K562 (cell line): ENCODE measurements around the gene OPCML. TPM values are rescaled to one million over a fixed set of nuclear protein-coding genes. Genes with fewer than 3 reads are reported as not detected.

ENCODE experiments used
- CEBPB ChIP-seq: fragments of 450-650 bp; IDR thresholded peaks from 2 replicates; pipeline ENCODE4 v1.6.1; 2016; ENCODE audit warnings: missing genetic modification characterization, missing compliant biosample characterization
- KLF6 ChIP-seq: fragments of 250-450 bp; sonication (Bioruptor Pico); IDR thresholded peaks from 2 replicates; pipeline ENCODE4 v1.4.0; 2020; ENCODE audit warnings: mild to moderate bottlenecking, moderate library complexity, borderline replicate concordance
- MGA ChIP-seq: fragments of 450-650 bp; IDR thresholded peaks from 2 replicates; pipeline ENCODE4 v1.6.1; 2016; ENCODE audit warnings: mild to moderate bottlenecking, moderate library complexity
- SETDB1 ChIP-seq: IDR thresholded peaks from one replicate; pipeline ENCODE4 v1.6.1; 2012; ENCODE audit warnings: low read length, control low read depth, inconsistent platforms
- TCF3 ChIP-seq: sonication (generic); formaldehyde crosslinking; IDR thresholded peaks from 2 replicates; pipeline ENCODE4 v1.4.0; 2020; ENCODE audit warnings: mild to moderate bottlenecking, missing genetic modification reagents
- TOE1 ChIP-seq, 2 experiments: fragments of 450-650 bp in 1 of 2; sonication (generic) in 1 of 2; formaldehyde crosslinking in 1 of 2; IDR thresholded peaks; 2 replicates each; pipeline versions ENCODE4 v1.7.1 to v1.8.0; 2016 to 2022; ENCODE audit warnings: borderline replicate concordance in 2 of 2, mild to moderate bottlenecking in 2 of 2, antibody characterized with exemption in 1 of 2, inconsistent platforms in 1 of 2, low read depth in 1 of 2, missing genetic modification reagents in 1 of 2, moderate library complexity in 1 of 2
- polyA plus RNA-seq, 8 experiments: library from polyadenylated mRNA; depleted of rRNA in 4 of 8; stranded (reverse) in 5 of 8; unstranded in 3 of 8; fragments of >200 nt; fragmentation: Nextera tagmentation in 2 of 8; fragmentation: Illumina TruSeq in 1 of 8; extraction: Ambion mirVana in 2 of 8; extraction: Trizol in 1 of 8; gene quantifications; 2 replicates each; pipeline versions ENCODE4 v1.2.1 to v1.2.3, GENCODE V29; 2011 to 2014; ENCODE audit warnings: inconsistent platforms in 1 of 8, missing spikeins in 1 of 8
- total RNA-seq, 7 experiments: library from RNA; depleted of rRNA in 6 of 7; stranded (reverse); fragments of >200 nt in 6 of 7; fragmentation: Illumina TruSeq in 2 of 7; extraction: Trizol in 2 of 7; gene quantifications; 2 replicates each; pipeline versions ENCODE4 v1.2.1 to v1.2.3, GENCODE V29; 2011 to 2021; ENCODE audit warnings: low replicate concordance in 1 of 7

OPCML gene
- total and polyA plus RNA-seq, 9 of the 15 experiments (the other 6 are each of a cell fraction or from before 2014, with no cell fraction given) = not detected

GRCh38 chr11:132540581-132540980 lies 991.7 kb downstream of the OPCML start (continued):
- TF ChIP-seq MGA (no peak), TOE1 (IDR thresholded peaks at IDR 0.05; ENCODE audit: borderline replicate concordance) (no peak), TOE1 (CRISPR knock-in tag; IDR thresholded peaks at IDR 0.05; ENCODE audit: borderline replicate concordance, low read depth) (no peak), CEBPB (tag) (no peak), SETDB1 (no peak), KLF6 (no peak), TCF3 (CRISPR knock-in tag) (no peak)
